Glomerular visceral epithelial cell (primary cell): ENCODE results near the gene MORN1.

Experiments used
- DNase-seq: peaks from one replicate; pipeline ENCODE4 v3.0.0-alpha.2; 2016; ENCODE audit errors: extremely low spot score

The MORN1 gene

DNA sequence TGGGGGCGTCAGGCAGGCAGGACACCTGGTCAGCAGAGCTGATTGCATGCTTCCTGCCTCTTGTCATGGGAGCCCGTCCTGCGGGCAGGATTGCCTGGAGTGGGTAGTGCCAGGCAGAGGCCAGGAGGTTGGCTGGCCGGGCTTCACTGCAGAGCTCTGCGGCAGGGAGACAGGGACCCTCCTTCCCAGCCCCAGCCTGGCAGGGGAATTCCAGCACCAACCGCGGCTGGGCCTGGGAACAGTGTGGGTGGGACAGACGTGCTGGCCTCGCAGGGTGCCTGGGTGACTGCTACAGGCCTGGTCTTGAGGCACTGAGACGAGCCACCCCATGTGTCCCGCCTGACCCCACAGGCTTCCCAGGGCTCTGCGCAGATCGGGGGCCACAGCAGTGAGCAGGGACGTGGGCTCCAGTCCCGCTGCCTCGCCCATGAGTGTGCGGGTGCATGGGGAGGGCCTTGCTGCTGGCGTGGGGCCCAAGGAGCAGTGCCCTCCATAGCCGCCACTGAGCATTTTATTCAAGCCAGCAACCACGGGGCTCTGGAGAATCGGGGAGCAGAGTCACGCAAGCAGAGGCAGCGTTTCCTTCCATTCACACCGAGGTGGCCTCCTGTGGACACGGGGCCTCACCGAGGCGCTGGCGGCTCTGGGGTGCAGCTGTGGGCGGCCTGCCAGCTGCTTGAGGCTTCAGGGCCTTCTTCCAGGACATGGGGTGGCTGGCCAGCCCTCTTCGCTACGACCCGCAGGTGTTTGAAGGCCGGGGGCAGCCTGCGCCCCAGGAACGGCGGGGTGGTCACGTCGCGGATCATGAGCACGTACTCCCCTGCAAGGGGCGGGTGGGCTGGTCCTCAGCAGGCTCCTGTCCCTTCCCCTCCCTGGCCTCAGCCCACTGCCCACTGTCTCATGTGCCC, 70.3 kb downstream of the MORN1 start:
- DNase-seq: peak; percentile 75

DNA sequence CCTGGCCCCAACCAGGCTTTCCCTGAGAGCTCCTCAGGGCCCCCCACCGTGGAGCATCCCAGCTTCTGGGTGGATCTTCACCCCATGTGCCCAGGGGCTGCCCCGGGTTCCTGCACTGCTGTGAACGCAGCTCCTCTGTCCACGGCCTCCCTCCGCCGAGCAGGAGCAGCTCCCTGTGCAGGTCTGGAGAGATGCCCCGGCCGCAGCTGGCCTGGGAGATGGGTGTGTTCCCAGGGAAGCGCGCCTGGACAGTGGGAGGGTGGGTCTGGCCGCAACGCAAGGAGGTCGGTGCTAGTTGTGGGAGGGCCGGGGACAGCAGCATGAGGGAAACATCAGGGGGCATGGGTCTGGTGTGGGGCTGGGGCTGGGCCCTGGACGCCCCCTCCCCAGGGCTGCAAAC, 71.3 kb downstream of the MORN1 start:
- DNase-seq: no peak

GRCh38 chr1:2319291-2319690, 72.1 kb downstream of the MORN1 start:
- no peak for DNase-seq

DNA sequence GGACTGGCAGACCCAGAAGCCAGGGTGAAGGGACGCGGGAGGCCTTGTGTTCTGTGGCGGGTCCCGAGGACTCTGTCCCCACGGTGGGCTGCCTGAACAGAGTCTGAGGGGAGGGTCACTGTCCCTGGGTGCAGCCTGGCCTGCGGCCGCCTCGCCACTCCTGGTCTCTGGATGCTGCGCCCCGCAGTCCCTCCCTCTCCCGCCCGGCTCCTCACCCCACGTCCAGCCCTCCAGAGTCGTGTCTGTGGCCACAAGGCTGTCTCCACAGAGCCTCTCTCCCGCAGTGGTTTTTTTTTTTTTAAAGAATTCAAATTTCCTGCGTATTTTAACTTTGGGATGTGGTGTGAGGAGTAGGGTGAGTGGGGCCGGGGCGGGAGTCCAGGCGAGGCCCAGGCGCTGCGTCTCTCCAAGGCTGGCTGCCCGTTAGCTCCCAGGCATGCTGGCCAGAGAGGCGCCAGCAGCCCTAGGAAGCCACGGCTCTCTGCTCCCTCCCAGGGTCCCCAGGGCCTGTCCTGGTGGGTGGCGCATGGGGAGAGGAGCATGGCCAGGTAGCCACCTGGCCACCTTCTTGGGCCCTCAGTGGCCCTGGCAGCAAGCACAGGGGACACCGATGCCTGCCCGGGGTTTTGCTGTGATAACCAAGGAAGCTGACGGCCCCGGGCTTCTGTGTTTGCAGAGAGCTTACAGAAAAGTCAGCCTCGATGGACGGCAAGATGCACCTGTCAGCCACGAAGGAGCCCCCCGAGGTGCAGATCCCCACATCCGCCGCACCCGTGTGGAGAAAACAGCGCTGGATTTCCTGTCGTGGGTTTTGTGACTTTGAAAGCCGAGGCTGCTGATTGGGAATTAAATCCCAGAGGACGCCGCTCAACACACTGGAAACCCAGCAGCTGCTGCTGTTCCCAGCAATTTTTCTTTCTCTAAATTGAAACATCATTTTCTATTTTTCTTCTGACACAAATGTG, 72.8 kb downstream of the MORN1 start:
- DNase-seq: no peak

DNA sequence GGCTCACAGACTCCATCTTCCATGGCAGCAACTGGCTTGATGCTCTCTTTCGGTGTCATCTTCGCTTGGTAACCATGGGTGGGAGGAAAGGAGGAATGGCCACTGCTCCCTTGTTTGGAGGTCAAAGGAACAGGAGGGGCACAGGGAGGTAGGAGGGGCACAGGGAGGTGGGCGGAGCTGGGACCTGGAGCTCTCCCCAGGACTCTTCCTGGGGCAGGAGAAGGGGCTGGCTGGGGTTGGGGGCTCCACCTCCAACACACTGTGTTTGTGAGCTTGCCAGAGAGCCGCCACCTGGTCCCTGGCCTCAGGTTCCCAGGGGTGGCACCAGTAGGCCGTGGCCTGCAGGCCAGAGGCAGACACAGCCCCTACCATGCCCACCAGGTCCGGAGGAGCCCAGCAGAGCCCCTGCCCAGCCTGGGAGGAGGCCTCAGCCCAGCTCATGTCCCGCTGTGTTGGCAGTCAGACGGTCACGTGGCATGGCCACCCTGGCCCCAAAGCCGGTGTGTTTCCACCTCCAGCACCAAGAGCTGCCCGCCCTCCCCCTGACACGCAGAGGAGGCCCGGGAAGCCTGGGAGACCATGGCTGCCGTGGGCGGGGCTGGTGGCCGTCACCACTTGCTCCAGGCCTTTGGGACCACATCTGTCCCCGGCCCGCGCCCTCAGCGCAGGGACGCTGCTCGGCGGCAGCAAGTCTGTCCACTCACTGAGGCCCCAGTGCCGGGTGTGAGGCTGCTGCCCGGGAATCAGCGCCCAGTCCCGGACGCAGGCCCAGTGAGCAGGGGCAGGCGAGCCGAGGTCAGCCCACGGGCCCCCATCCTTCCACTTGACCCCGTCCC, 73.9 kb downstream of the MORN1 start:
- no peak for DNase-seq

- peak; percentile 77 for DNase-seq
Observed at GRCh38 chr1:2316451-2316961, 74.8 kb downstream of the MORN1 start.

- DNase-seq: no peak
Observed at GRCh38 chr1:2315674-2316450, 75.5 kb downstream of the MORN1 start.

DNA sequence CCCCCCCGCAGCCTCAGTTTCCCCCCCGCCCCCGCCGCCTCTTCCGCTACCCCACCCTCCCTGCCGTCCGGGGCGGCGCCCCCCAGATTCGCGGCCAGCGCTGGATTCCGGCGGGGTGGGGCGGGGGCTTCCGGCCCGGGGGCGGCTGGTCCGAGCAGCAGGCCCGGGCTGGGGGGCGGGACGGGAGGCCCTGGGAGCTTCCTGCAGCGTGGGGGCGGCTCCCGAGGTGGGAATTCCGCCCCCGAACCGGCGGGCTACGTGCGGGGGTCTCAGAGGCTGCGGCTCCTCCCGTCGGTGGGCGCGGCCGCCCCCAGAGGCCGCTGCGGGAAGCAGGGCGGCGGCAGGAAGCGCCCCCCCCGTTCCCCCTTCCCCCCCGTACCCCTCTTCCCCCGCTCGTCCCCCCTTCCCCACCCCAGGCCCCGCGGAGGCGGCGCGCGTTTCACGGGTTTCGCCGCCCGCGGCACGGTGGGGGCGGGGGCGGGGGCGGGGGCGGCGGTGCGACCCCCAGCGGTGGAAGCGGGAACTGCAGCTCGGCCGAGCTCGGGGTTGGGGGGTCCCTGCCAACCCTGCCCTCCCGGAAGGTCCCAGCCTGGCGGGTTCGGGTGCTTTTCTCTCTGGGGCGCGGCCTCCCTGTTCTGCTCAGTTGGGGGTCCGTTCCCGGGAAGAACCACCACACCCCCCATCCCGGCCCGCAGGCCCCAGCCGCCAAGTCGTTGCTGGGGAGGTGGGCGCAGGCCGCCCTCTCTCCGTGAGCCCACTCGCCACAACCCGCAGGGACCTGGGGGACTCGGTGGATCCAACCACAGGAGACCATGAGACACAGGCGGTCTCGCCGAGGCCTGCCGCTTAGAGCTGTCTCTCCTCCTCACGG, 76.3 kb downstream of the MORN1 start:
- peak; percentile 69 for DNase-seq

DNA sequence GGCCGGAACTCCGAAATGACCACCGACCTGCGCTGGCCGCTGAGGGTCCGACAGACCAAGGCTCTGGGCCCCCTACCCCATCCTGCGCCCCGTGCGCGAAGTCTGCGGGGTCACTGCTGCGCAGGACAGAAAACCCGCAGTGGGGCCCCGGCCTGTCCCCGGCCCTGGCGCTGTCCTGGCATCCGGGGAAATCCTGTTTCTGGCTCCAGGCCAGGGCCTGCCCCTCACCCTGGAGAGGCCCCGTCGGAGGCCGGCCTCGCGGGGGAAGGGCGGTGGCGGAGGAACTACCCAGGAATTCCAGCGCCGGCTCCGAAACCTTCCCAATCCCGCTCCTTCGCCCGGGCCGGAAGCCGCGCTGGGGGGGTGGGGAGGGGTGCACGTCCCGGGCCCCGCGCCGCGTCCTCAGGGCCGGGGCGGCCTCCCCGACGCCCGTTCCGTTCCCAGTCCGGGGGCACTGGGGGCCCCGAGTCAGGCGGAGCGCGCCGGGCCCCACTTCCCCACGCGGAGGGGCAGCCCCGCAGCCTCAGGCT, 77.0 kb downstream of the MORN1 start:
- peak; percentile 73 for DNase-seq

- no peak for DNase-seq
Observed at GRCh38 chr1:2313651-2314261, 77.6 kb downstream of the MORN1 start.

GRCh38 chr1:2312515-2313301, 78.6 kb downstream of the MORN1 start:
- DNase-seq: no peak

DNA sequence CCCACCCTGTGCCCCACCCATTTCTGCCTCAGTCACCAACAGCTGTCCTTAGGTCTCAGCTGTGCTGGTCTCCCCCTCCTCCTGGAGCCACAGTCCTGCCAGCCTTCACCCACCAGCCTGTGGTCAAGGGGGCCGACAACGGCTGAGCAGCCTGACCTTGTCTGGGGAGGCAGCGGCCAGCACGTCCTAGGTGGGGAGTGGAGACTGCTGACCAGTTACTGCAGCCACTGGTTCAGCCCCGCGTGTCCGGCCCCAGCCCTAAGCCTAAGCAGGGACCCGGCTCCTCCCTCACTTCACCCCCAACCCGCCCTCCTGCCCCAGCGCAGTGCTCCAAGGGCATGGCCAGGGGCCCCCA, 79.2 kb downstream of the MORN1 start:
- no peak for DNase-seq

GRCh38 chr1:2311184-2312032, 79.9 kb downstream of the MORN1 start:
- DNase-seq: peak; percentile 35

DNA sequence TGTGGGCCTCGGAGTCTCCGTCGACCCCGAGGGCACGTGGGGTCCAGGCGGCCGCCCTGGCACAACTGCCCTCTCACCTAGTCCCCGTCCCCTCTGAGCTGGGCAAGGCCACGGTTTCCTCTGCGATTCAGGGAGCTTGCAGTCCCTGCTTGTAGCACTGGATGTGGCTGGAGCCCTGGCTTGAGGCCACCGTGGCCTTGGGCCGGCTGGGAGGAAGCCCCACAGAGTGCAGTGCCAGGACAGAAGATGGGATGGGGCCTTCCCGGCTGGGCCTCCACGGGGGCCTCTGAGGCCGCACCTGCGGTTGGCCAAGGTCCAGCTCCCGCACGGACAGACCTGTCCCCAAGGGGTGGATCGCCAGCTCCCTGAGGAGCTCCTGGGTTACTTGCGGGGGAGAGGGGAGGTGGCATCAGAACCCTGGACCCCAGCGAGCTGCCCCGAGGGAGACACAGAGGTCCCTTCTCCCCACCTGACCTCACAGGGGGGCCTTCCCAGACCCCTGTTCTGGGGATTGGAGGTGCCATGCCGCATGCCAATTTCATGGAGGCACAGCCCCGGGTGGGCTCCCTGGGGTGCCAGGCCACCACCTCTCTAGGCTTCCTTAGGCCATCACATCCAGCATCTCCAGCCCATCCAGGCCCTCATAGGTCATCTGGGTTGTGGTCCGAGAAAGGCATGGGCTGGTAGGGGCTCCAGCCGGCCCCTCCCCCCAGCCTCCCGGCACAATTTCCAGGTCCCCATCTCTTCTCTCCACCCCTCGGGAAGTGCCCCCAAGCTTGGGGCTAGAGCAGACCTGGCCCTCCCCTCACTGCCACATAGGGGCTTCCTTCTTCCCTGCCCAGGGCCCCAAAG, 80.8 kb downstream of the MORN1 start:
- DNase-seq: no peak

- DNase-seq: no peak
Observed at GRCh38 chr1:2308844-2309243, 82.5 kb downstream of the MORN1 start.

- no peak for DNase-seq
Observed at GRCh38 chr1:2307972-2308371, 83.4 kb downstream of the MORN1 start.
